ENCODE data around the gene FAM53A.

DNA sequence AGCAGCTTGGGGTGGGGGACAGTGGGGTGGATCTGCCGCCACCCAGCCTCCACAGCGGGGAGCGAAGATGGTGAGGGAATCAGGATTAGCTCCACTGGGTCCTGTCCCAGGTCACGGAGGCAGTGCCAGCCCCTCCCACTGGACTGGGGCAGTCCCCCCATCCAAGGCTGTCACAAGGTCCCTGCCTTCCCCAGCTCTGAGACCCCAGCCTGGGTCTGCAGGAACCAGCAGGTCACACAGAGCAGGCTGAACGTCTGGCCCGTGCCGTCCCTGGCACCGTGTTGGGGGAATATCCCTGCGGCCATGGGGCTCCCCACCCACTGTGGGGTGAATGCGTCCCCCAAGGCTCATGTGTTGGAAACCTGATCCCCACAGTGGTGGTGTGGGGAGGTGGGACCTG is 62.6 kb downstream of the FAM53A start:
- TF ChIP-seq, protein P1, sequence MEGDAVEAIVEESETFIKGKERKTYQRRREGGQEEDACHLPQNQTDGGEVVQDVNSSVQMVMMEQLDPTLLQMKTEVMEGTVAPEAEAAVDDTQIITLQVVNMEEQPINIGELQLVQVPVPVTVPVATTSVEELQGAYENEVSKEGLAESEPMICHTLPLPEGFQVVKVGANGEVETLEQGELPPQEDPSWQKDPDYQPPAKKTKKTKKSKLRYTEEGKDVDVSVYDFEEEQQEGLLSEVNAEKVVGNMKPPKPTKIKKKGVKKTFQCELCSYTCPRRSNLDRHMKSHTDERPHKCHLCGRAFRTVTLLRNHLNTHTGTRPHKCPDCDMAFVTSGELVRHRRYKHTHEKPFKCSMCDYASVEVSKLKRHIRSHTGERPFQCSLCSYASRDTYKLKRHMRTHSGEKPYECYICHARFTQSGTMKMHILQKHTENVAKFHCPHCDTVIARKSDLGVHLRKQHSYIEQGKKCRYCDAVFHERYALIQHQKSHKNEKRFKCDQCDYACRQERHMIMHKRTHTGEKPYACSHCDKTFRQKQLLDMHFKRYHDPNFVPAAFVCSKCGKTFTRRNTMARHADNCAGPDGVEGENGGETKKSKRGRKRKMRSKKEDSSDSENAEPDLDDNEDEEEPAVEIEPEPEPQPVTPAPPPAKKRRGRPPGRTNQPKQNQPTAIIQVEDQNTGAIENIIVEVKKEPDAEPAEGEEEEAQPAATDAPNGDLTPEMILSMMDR (CRISPR knock-in tag; IDR thresholded peaks at IDR 0.05) = no peak
- no peak for TF ChIP-seq ZKSCAN1 (IDR thresholded peaks at IDR 0.05; ENCODE audit: low read length)
- no peak for TF ChIP-seq BRD4 (CRISPR knock-in tag; IDR thresholded peaks at IDR 0.05)
- no peak for TF ChIP-seq ZNF660 (CRISPR knock-in tag; IDR thresholded peaks at IDR 0.05; ENCODE audit: borderline replicate concordance, low read depth)
- no peak for TF ChIP-seq ZNF274 (CRISPR knock-in tag; IDR thresholded peaks at IDR 0.05)
- no peak for TF ChIP-seq RFXAP (CRISPR knock-in tag; IDR thresholded peaks at IDR 0.05; ENCODE audit: borderline replicate concordance)
- no peak for TF ChIP-seq RFX5 (IDR thresholded peaks at IDR 0.05; ENCODE audit: low read depth, low read length)
- TF ChIP-seq POLR2A (IDR thresholded peaks at IDR 0.05; ENCODE audit: insufficient read depth in 1 of 2, low read depth in 2 of 2, low read length in 2 of 2) = no peak

All from HepG2 (cell line).